Cardiac fibroblast (primary cell): ENCODE data around the gene SCRG1.

Source experiments
- DNase-seq, 2 donors: peaks; one replicate each; pipeline versions ENCODE4 v3.0.0 to v3.0.0-alpha.2; 2010; ENCODE audit warnings: low read depth in 2 of 2
- H3K4me3 ChIP-seq, 2 donors: replicated peaks in 1 of 2; 1 replicate in 1 of 2; 2 replicates in 1 of 2; pipeline ENCODE4 v1.5.1; 2011; ENCODE audit warnings: low read depth in 2 of 2, low read length in 2 of 2, mild to moderate bottlenecking in 2 of 2, moderate library complexity in 1 of 2
- CTCF ChIP-seq: IDR thresholded peaks from one replicate; pipeline ENCODE4 v1.5.1; 2011; ENCODE audit warnings: low read depth, mild to moderate bottlenecking, low read length, inconsistent platforms

SCRG1 gene

GRCh38 chr4:173436771-173437265 lies 37.9 kb upstream of the SCRG1 start:
- no peak for DNase-seq
- TF ChIP-seq CTCF = no peak
- no peak overlapping the region for H3K4me3 ChIP-seq

GRCh38 chr4:173436149-173436579 lies 37.2 kb upstream of the SCRG1 start:
- TF ChIP-seq CTCF = no peak
- H3K4me3 ChIP-seq = no peak overlapping the region
- peak; percentile 74 to 88 for DNase-seq

- H3K4me3 ChIP-seq = no peak overlapping the region
- DNase-seq = no peak
- TF ChIP-seq CTCF = no peak
Measured at GRCh38 chr4:173434231-173434630, 35.3 kb upstream of the SCRG1 start.

GRCh38 chr4:173433447-173433846 lies 34.5 kb upstream of the SCRG1 start:
- no peak overlapping the region for H3K4me3 ChIP-seq
- no peak for DNase-seq
- no peak for TF ChIP-seq CTCF

- TF ChIP-seq CTCF = no peak
- DNase-seq = no peak
- no peak overlapping the region for H3K4me3 ChIP-seq
Measured at GRCh38 chr4:173432430-173432829, 33.5 kb upstream of the SCRG1 start.

GRCh38 chr4:173426064-173426463 lies 27.1 kb upstream of the SCRG1 start:
- H3K4me3 ChIP-seq = no peak overlapping the region
- no peak for DNase-seq
- TF ChIP-seq CTCF = no peak
